ENCODE data around the gene PEX14. TPM values are rescaled to one million over a fixed set of nuclear protein-coding genes. Genes with fewer than 3 reads are reported as not detected.

PEX14 gene
- total and polyA plus RNA-seq, 2 donors (not counting 3 experiments of a cell fraction or from before 2014, with no cell fraction given), result 19.5 to 26.5 TPM

- Histone ChIP-seq H3K4me1 (ENCODE audit: control insufficient read depth, extremely low read depth, insufficient read depth, low read length) (no peaks in the 10 kb centered on the region), H3K79me2 (ENCODE audit: control insufficient read depth, insufficient read depth, low read length) (no peaks in the 10 kb centered on the region), H3K4me2 (ENCODE audit: insufficient read depth, low read length) (no peak overlapping the region), H3K36me3 (ENCODE audit: control insufficient read depth in 2 of 2, extremely low read depth in 1 of 2, insufficient read depth in 2 of 2, low read length in 2 of 2) (no peaks in the 10 kb centered on the region), H3K9ac (replicated peaks; ENCODE audit: extremely low read depth, insufficient read depth, low read length) (no peak overlapping the region), H4K20me1 (replicated peaks; ENCODE audit: control insufficient read depth, extremely low read depth, insufficient read depth, low read length) (no peaks in the 10 kb centered on the region), H3K9me3 (replicated peaks; ENCODE audit: control insufficient read depth, insufficient read depth, low read length) (no peaks in the 10 kb centered on the region), H3K27me3 (ENCODE audit: control insufficient read depth in 2 of 2, insufficient read depth in 2 of 2, low read length in 2 of 2) (peaks cover 0 to 3% of the 10 kb centered on the region in 2 experiments), H3K27ac (ENCODE audit: insufficient read depth, low read depth, low read length) (no peak overlapping the region), H3K9me1 (replicated peaks; ENCODE audit: control insufficient read depth, extremely low read depth, insufficient read depth, low read length) (no peaks in the 10 kb centered on the region), H3K4me3 (replicated peaks in 1 of 3; ENCODE audit: insufficient read depth in 1 of 3, low read depth in 1 of 3, low read length in 3 of 3) (no peak overlapping the region), H2AFZ (ENCODE audit: low read depth, low read length) (no peak overlapping the region)
- no peak for FAIRE-seq
- DNase-seq (ENCODE audit: low read depth, low spot score), result no peak
- no peak for TF ChIP-seq EZH2 (IDR thresholded peaks at IDR 0.05; ENCODE audit: borderline replicate concordance, low read depth, low read length, severe bottlenecking)
- TF ChIP-seq GATA2 (IDR thresholded peaks at IDR 0.05; ENCODE audit: insufficient read depth, insufficient read length, low read depth, low read length), result no peak
- TF ChIP-seq CTCF (IDR thresholded peaks at IDR 0.05; ENCODE audit: extremely low read depth in 1 of 2, insufficient read depth in 1 of 2, low read depth in 1 of 2, low read length in 2 of 2), result no peak
- no peak for TF ChIP-seq MYC (IDR thresholded peaks at IDR 0.05; ENCODE audit: low read depth, low read length)
- TF ChIP-seq POLR2A (IDR thresholded peaks at IDR 0.05; ENCODE audit: low read depth, low read length), result no peak
- TF ChIP-seq MAX (IDR thresholded peaks at IDR 0.05; ENCODE audit: insufficient read depth, insufficient read length), result no peak
- TF ChIP-seq FOS (IDR thresholded peaks at IDR 0.05; ENCODE audit: borderline replicate concordance, insufficient read depth, low read length), result no peak
- TF ChIP-seq JUN (IDR thresholded peaks at IDR 0.05; ENCODE audit: borderline replicate concordance, insufficient read depth, insufficient read length, low read depth), result no peak
- no peak for TF ChIP-seq POLR2AphosphoS5 (IDR thresholded peaks at IDR 0.05; ENCODE audit: insufficient read depth, low read depth, low read length)
- intact Hi-C loops (cut with micrococcal nuclease) (no loop called here), dilution Hi-C loops (cut with MboI; ENCODE audit: extremely low pct_ligation_motif_present, low sequenced_read_pairs) (no loop called here)
- POLR2A ChIA-PET, result no interaction called here
- no TSS peak for BruUV-seq (replicated peaks)
- CTCF ChIA-PET, result no interaction called here
Measured at GRCh38 chr1:10672343-10673050, 197.7 kb downstream of the PEX14 start.

All from endothelial cell of umbilical vein (primary cell).